ENCODE measurements around the gene TTLL11. TPM values are rescaled to one million over a fixed set of nuclear protein-coding genes. Genes with fewer than 3 reads are reported as not detected.

TTLL11 gene
- total and polyA plus RNA-seq, 2 of the 8 experiments (the other 6 are each of a cell fraction or from before 2014, with no cell fraction given) = 0.56 to 0.80 TPM

DNA sequence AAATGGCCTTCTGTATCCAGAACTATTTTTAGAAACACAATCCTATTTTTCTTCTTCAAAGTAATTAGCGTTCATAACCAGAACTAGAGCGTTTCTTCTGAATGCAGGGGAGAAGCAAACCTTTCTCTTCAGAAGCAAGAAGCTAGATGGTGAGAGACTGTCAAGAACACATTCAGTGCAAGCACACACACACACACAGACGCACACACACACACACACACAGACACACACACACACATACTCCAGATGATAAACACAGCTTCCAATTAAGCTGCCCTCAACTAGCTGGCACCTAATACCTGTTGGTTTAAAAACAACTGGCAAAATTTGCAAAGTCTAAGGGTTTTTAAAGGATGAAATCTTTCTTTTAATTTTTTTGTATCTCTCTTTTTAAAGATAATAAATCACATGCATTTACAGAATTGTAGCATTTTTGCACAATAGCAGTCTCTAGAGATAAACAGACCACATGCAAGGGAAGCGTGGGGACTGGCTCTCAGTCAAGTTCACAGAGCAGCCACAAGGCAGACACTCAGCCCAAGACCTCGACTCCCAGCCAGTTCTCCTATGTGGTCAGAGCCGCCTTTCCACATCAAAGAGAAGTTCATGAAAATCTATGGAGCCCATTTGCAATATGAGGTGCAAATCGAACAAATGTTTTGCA, 138.5 kb downstream of the TTLL11 start:
- Histone ChIP-seq H2BK120ac (replicated peaks; ENCODE audit: low read depth, low read length) (no peak overlapping the region), H3K23ac (ENCODE audit: insufficient read length) (no peak overlapping the region), H4K20me1 (replicated peaks in 1 of 2; ENCODE audit: control insufficient read depth in 1 of 2, insufficient read depth in 2 of 2, low read length in 2 of 2) (no peaks in the 10 kb centered on the region), H3K36me3 (ENCODE audit: control insufficient read depth in 2 of 4, insufficient read depth in 4 of 4, low read length in 3 of 4) (no peaks in the 10 kb centered on the region), H2BK15ac (ENCODE audit: low read length) (no peak overlapping the region), H2BK12ac (ENCODE audit: low read depth, low read length) (no peak overlapping the region), H3K14ac (ENCODE audit: insufficient read length) (no peak overlapping the region), H3K4me3 (ENCODE audit: extremely low read depth in 1 of 4, insufficient read depth in 2 of 4, low read depth in 3 of 4, low read length in 4 of 4) (no peak overlapping the region), H3K23me2 (ENCODE audit: low read depth, low read length) (no peaks in the 10 kb centered on the region), H4K91ac (replicated peaks; ENCODE audit: insufficient read length, low read length) (no peak overlapping the region), H2BK20ac (ENCODE audit: low read length) (no peak overlapping the region), H3K79me2 (ENCODE audit: control insufficient read depth in 1 of 2, insufficient read depth in 2 of 2, low read length in 2 of 2) (no peaks in the 10 kb centered on the region), H2BK5ac (ENCODE audit: low read depth, low read length) (no peak overlapping the region), H2AFZ (ENCODE audit: low read length) (no peak overlapping the region), H3K27ac (ENCODE audit: low read depth, low read length) (no peak overlapping the region), H3K79me1 (ENCODE audit: low read depth, low read length) (no peaks in the 10 kb centered on the region; the same call in 1 of the 2 replicates), H4K8ac (ENCODE audit: extremely low read depth, insufficient read depth, low read length) (no peak overlapping the region), H3K56ac (replicated peaks; ENCODE audit: insufficient read length, low read depth, low read length) (no peak overlapping the region), H3K9ac (replicated peaks in 1 of 4; ENCODE audit: extremely low read depth in 1 of 4, low read depth in 3 of 4, low read length in 3 of 4) (no peak overlapping the region), H3K4me2 (ENCODE audit: insufficient read depth in 1 of 2, low read depth in 2 of 2, low read length in 2 of 2) (no peak overlapping the region), H3K4me1 (replicated peaks in 1 of 4; ENCODE audit: control insufficient read depth in 3 of 4, insufficient read depth in 4 of 4, low read length in 3 of 4) (no peaks in the 10 kb centered on the region), H3K9me3 (ENCODE audit: insufficient read depth in 2 of 2, low read depth in 1 of 2, low read length in 1 of 2) (no peaks in the 10 kb centered on the region), H3K4ac (replicated peaks; ENCODE audit: insufficient read length, low read depth, low read length) (no peak overlapping the region), H3K27me3 (replicated peaks in 1 of 4; ENCODE audit: control insufficient read depth in 3 of 4, extremely low read depth in 1 of 4, insufficient read depth in 3 of 4, low read length in 3 of 4) (no peaks in the 10 kb centered on the region), H4K5ac (ENCODE audit: insufficient read length, low read depth, low read length) (no peak overlapping the region), H3K18ac (ENCODE audit: extremely low read depth, low read length) (no peak overlapping the region), H2AK5ac (ENCODE audit: low read depth, low read length) (no peak overlapping the region)
- WGBS, 2 experiments (ENCODE audit: extremely low coverage in 1 of 2, insufficient coverage in 1 of 2, insufficient read length in 1 of 2, insufficient replicate concordance in 2 of 2, low coverage in 1 of 2, low lambda C conversion rate in 2 of 2, missing lambda C conversion rate in 1 of 2) = 80% methylated on average over 7 of the region's 7 CpGs; no CpG with 5 or more reads in 1 of the 2 experiments
- no peak for FAIRE-seq
- POLR2A ChIA-PET (ENCODE audit: partially characterized antibody) = no interaction called here
- no peak for DNase-seq (ENCODE audit: low read depth in 1 of 2, low spot score in 2 of 2)
- CTCF ChIA-PET (ENCODE audit: partially characterized antibody) = interaction anchor here (0.7 to 1.1 kb wide), 2 partner anchors 23 to 267 kb away, joined by 3 to 4 read pairs; no protein-coding TSS in a partner anchor
- TF ChIP-seq CREB1 (IDR thresholded peaks at IDR 0.05) = no peak
- TF ChIP-seq KDM5A (IDR thresholded peaks at IDR 0.05; ENCODE audit: low read length) = no peak
- TF ChIP-seq CHD2 (IDR thresholded peaks at IDR 0.05; ENCODE audit: low read length) = no peak
- TF ChIP-seq, protein P1, sequence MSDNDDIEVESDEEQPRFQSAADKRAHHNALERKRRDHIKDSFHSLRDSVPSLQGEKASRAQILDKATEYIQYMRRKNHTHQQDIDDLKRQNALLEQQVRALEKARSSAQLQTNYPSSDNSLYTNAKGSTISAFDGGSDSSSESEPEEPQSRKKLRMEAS (IDR thresholded peaks at IDR 0.05) = no peak
- TF ChIP-seq FOSL1 (IDR thresholded peaks at IDR 0.05; ENCODE audit: insufficient read depth, low read depth, low read length) = no peak
- TF ChIP-seq POLR2AphosphoS5 (IDR thresholded peaks at IDR 0.05; ENCODE audit: low read depth, low read length) = no peak
- no peak for TF ChIP-seq BRCA1 (IDR thresholded peaks at IDR 0.05; ENCODE audit: low read depth, low read length)
- TF ChIP-seq RBBP5 (IDR thresholded peaks at IDR 0.05; ENCODE audit: borderline replicate concordance, low read depth, low read length) = no peak
- no peak for TF ChIP-seq KDM4A (IDR thresholded peaks at IDR 0.05; ENCODE audit: low read depth, low read length, severe bottlenecking)
- no peak for TF ChIP-seq SUZ12 (IDR thresholded peaks at IDR 0.05; ENCODE audit: low read length)
- TF ChIP-seq RAD21 (IDR thresholded peaks at IDR 0.05 in 1 of 2, conservative IDR thresholded peaks at IDR 0.05 in 1 of 2; ENCODE audit: low read depth in 2 of 2, low read length in 2 of 2) = no peak
- TF ChIP-seq TBP (IDR thresholded peaks at IDR 0.05; ENCODE audit: low read depth, low read length) = no peak
- no peak for TF ChIP-seq HDAC2 (IDR thresholded peaks at IDR 0.05; ENCODE audit: borderline replicate concordance in 1 of 2, low read depth in 2 of 2, low read length in 2 of 2)

Data from H1 (cell line).